ENCODE data around the gene CD81.

The CD81 gene

GRCh38 chr11:2342557-2342956 is 34.6 kb upstream of the CD81 start:
- H3K4me3 ChIP-seq (ENCODE audit: low read depth, low read length), result no peak overlapping the region
- DNase-seq (ENCODE audit: low read depth), result no peak
- TF ChIP-seq, protein P1, sequence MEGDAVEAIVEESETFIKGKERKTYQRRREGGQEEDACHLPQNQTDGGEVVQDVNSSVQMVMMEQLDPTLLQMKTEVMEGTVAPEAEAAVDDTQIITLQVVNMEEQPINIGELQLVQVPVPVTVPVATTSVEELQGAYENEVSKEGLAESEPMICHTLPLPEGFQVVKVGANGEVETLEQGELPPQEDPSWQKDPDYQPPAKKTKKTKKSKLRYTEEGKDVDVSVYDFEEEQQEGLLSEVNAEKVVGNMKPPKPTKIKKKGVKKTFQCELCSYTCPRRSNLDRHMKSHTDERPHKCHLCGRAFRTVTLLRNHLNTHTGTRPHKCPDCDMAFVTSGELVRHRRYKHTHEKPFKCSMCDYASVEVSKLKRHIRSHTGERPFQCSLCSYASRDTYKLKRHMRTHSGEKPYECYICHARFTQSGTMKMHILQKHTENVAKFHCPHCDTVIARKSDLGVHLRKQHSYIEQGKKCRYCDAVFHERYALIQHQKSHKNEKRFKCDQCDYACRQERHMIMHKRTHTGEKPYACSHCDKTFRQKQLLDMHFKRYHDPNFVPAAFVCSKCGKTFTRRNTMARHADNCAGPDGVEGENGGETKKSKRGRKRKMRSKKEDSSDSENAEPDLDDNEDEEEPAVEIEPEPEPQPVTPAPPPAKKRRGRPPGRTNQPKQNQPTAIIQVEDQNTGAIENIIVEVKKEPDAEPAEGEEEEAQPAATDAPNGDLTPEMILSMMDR (IDR thresholded peaks at IDR 0.05; ENCODE audit: low read depth, low read length, missing control alignments), result no peak

GRCh38 chr11:2342981-2343380 is 34.1 kb upstream of the CD81 start:
- no peak for DNase-seq (ENCODE audit: low read depth)
- TF ChIP-seq, protein P1 (IDR thresholded peaks at IDR 0.05; ENCODE audit: low read depth, low read length, missing control alignments), result no peak
- H3K4me3 ChIP-seq (ENCODE audit: low read depth, low read length), result no peak overlapping the region

- DNase-seq (ENCODE audit: low read depth), result no peak
- TF ChIP-seq, protein P1 (IDR thresholded peaks at IDR 0.05; ENCODE audit: low read depth, low read length, missing control alignments), result no peak
- no peak overlapping the region for H3K4me3 ChIP-seq (ENCODE audit: low read depth, low read length)
Measured at GRCh38 chr11:2343502-2343901, 33.6 kb upstream of the CD81 start.

DNA sequence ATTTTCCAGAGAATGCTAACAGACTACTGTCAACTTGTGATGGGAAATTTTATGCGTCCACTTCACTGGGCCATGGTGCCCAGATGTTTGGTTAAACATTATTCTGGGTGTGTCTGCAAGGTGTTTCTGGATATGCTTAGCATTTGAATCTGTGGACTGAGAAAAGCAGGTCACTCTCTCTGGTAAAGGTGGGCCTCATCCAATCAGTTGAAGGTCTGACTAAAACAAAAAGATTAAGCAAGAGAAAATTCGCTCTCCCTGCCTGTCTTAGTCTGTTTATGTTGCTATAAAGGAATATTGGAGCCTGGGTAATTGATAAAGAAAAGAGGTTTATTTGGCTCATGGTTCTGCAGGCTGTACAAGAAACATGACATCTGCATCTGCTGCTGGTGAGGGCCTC is 32.1 kb upstream of the CD81 start:
- TF ChIP-seq, protein P1 (IDR thresholded peaks at IDR 0.05; ENCODE audit: low read depth, low read length, missing control alignments), result no peak
- DNase-seq (ENCODE audit: low read depth), result no peak
- no peak overlapping the region for H3K4me3 ChIP-seq (ENCODE audit: low read depth, low read length)

GRCh38 chr11:2346014-2346413 is 31.1 kb upstream of the CD81 start:
- DNase-seq (ENCODE audit: low read depth), result no peak
- TF ChIP-seq, protein P1 (IDR thresholded peaks at IDR 0.05; ENCODE audit: low read depth, low read length, missing control alignments), result no peak
- H3K4me3 ChIP-seq (ENCODE audit: low read depth, low read length), result no peak overlapping the region

DNA sequence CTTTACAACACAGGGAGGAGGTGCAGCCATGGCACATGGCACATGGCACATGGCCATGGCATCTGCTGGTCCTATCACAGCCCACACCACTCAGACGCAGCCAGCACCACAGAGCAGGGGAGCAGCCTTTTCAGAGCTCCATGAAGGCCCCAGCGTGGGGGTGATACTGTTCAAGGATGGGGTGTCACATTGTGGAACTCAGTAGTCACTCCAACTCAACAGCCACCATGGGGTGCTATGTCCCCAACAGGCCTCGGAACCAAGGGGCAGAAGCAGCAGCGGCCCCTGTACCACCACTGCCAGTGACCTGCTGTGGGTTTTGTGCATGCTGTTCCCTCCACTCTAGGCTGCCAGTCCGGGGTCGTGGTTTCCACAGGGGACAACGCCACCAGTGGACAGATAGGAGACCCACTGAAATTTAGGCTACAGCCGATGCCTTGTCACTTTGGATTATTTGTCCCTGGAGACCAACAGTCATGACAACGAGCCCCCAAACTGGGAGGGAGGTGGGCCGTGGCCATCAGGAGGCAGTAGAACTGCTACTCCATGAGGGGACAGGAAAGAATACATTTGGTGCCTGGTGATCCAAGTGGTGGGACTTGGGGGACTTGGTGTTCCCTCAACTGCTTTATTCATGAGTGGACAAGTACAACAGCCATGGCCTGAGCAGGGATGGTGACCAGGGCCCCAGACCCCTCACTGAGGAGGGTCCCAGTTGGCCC is 30.4 kb upstream of the CD81 start:
- no peak overlapping the region for H3K4me3 ChIP-seq (ENCODE audit: low read depth, low read length)
- no peak for DNase-seq (ENCODE audit: low read depth)
- TF ChIP-seq, protein P1 (IDR thresholded peaks at IDR 0.05; ENCODE audit: low read depth, low read length, missing control alignments), result no peak

DNA sequence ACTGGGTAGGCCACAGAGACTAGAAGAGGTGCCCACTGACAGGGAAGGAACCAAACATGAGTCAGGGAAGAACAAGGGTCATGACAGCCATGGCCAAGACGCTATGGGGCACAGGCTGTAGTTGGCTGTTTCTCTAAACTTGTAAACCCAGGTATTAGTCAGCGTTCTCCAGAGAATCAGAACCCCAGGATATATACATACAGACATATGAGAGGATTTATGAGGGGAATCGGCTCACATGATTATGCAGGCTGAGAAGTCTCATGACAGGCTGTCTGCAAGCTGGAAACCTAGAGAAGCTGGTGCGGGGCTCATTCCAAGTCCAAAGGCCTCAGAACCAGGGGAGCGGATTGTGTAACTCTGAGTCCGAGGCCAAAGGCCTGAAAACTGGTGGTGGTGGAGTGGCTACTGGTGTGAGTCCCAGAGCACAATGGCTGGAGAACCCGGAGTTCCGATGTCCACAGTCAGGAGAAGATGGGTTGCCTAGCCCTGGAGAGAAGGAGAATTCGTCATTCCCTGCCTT is 29.7 kb upstream of the CD81 start:
- no peak overlapping the region for H3K4me3 ChIP-seq (ENCODE audit: low read depth, low read length)
- DNase-seq (ENCODE audit: low read depth), result no peak
- TF ChIP-seq, protein P1 (IDR thresholded peaks at IDR 0.05; ENCODE audit: low read depth, low read length, missing control alignments), result no peak

All from GM12864 (cell line).